Kidney (tissue), 14 donors: ENCODE data around the gene SEMA3A. TPM values are rescaled to one million over a fixed set of nuclear protein-coding genes. Genes with fewer than 3 reads are reported as not detected.

Source experiments
- DNase-seq, 5 donors: peaks; one replicate each; pipeline ENCODE4 v3.0.0-alpha.2; 2013 to 2020
- FAIRE-seq: peaks from 2 replicates; lab custom pipeline; 2012; peaks lifted over from hg19 to GRCh38; lab: Jason Lieb, UNC
- H3K27ac ChIP-seq, 2 donors: one replicate each; pipeline ENCODE4 v1.7.0; 2013; ENCODE audit warnings: low read depth in 2 of 2, low read length in 2 of 2, inconsistent platforms in 1 of 2
- H3K27me3 ChIP-seq: one replicate; pipeline ENCODE4 v1.7.1; 2013; ENCODE audit warnings: low read length, inconsistent platforms; ENCODE audit not compliant: control insufficient read depth, insufficient read depth
- H3K36me3 ChIP-seq, 3 donors: one replicate each; pipeline versions ENCODE4 v1.7.0 to v1.7.1; 2013; ENCODE audit warnings: low read length in 3 of 3, control low read depth in 1 of 3, inconsistent platforms in 1 of 3; ENCODE audit not compliant: insufficient read depth in 3 of 3, control insufficient read depth in 2 of 3
- H3K4me1 ChIP-seq, 3 donors: one replicate each; pipeline versions ENCODE4 v1.7.0 to v1.7.1; 2013; ENCODE audit warnings: low read length in 3 of 3, inconsistent platforms in 1 of 3, low read depth in 1 of 3; ENCODE audit not compliant: control insufficient read depth in 2 of 3, insufficient read depth in 2 of 3
- H3K4me3 ChIP-seq, 3 donors: one replicate each; pipeline versions ENCODE4 v1.7.0 to v1.8.1; 2013; ENCODE audit warnings: low read length in 3 of 3, control low read depth in 1 of 3, inconsistent platforms in 1 of 3
- H3K9ac ChIP-seq, 3 donors: one replicate each; pipeline versions ENCODE4 v1.7.0 to v1.7.1; 2013; ENCODE audit warnings: low read length in 3 of 3, control low read depth in 1 of 3, inconsistent platforms in 1 of 3
- H3K9me3 ChIP-seq, 3 donors: one replicate each; pipeline versions ENCODE4 v1.7.0 to v1.7.1; 2013; ENCODE audit warnings: low read length in 3 of 3, control low read depth in 1 of 3, inconsistent platforms in 1 of 3; ENCODE audit not compliant: control insufficient read depth in 2 of 3, insufficient read depth in 1 of 3
- CTCF ChIP-seq: IDR thresholded peaks from 3 replicates; pipeline ENCODE4 v1.5.1; 2012; ENCODE audit warnings: mild to moderate bottlenecking, moderate library complexity, borderline replicate concordance; ENCODE audit not compliant: insufficient read depth; ENCODE audit errors: extremely low read depth
- intact Hi-C: fragments of 100-400 bp; cut with DNase I; formaldehyde crosslinking; loops from one replicate; pipeline ENCODE4 v1.11.1; 2022
- polyA plus RNA-seq: library from polyadenylated mRNA; stranded (reverse); fragments of 350-450 nt; fragmentation: Illumina TruSeq; extraction: RNeasy Lipid Tissue Mini Kit (QIAGEN cat#74804); gene quantifications from one replicate; pipeline ENCODE4 v1.2.3, GENCODE V29; 2014; ENCODE audit warnings: low read depth, low replicate concordance; ENCODE audit not compliant: insufficient read depth
- total RNA-seq: library from RNA; stranded (reverse); fragmentation: NEBNext Ultra II Directional; extraction: Animal tissue kit (Norgen Biotek cat#: 25700); gene quantifications from one replicate; pipeline ENCODE4 v1.2.1, GENCODE V29; 2021
- donor health status: control.
- donor health status: control.
- donor health status: control.
- donor health status: control.
- donor health status: control.
- donor health status: DM: yes; HTN: yes; CAD: no.
- donor health status: Normal renal cell carcinoma (clear cell type).

The SEMA3A gene
- total and polyA plus RNA-seq, 2 donors from 2014 or later, result 0.34 to 10.7 TPM

GRCh38 chr7:84107259-84107658, 87.3 kb downstream of the SEMA3A start:
- no peak for FAIRE-seq
- Histone ChIP-seq H3K36me3 (no peaks in the 10 kb centered on the region), H3K9me3 (no peaks in the 10 kb centered on the region), H3K9ac (no peak overlapping the region), H3K27me3 (no peaks in the 10 kb centered on the region), H3K4me3 (no peak overlapping the region), H3K27ac (no peak overlapping the region), H3K4me1 (no peaks in the 10 kb centered on the region)
- intact Hi-C loops, result no loop called here
- no peak for TF ChIP-seq CTCF
- no peak for DNase-seq

GRCh38 chr7:84106291-84106690, 88.3 kb downstream of the SEMA3A start:
- TF ChIP-seq CTCF, result no peak
- intact Hi-C loops, result no loop called here
- H3K36me3 ChIP-seq, result no peaks in the 10 kb centered on the region

GRCh38 chr7:84105586-84105985, 89.0 kb downstream of the SEMA3A start:
- H3K9ac ChIP-seq, result no peak overlapping the region
- no peaks in the 10 kb centered on the region for H3K4me1 ChIP-seq
- DNase-seq (no peak), FAIRE-seq (no peak)
- H3K27ac ChIP-seq, result no peak overlapping the region
- H3K27me3 ChIP-seq, result no peaks in the 10 kb centered on the region
- intact Hi-C loops, result no loop called here
- H3K4me3 ChIP-seq, result no peak overlapping the region
- no peak for TF ChIP-seq CTCF
- no peaks in the 10 kb centered on the region for H3K9me3 ChIP-seq
- H3K36me3 ChIP-seq, result no peaks in the 10 kb centered on the region

More at GRCh38 chr7:84106291-84106690, 88.3 kb downstream of the SEMA3A start:
- Histone ChIP-seq H3K4me1 (no peaks in the 10 kb centered on the region), H3K9ac (no peak overlapping the region), H3K9me3 (no peaks in the 10 kb centered on the region), H3K4me3 (no peak overlapping the region), H3K27ac (no peak overlapping the region), H3K27me3 (no peaks in the 10 kb centered on the region)
- FAIRE-seq (no peak), DNase-seq (no peak)

- intact Hi-C loops, result no loop called here
- no peak overlapping the region for H3K4me3 ChIP-seq
- DNase-seq (no peak), FAIRE-seq (no peak)
- no peaks in the 10 kb centered on the region for H3K4me1 ChIP-seq
- H3K36me3 ChIP-seq, result no peaks in the 10 kb centered on the region
- H3K27ac ChIP-seq, result no peak overlapping the region
- no peak overlapping the region for H3K9ac ChIP-seq
- H3K9me3 ChIP-seq, result no peaks in the 10 kb centered on the region
- TF ChIP-seq CTCF, result no peak
- no peaks in the 10 kb centered on the region for H3K27me3 ChIP-seq
Measured at GRCh38 chr7:84104826-84105225, 89.8 kb downstream of the SEMA3A start.
